Hepatic stellate cell (primary cell): ENCODE data around the gene AMBRA1.
A peak's percentile ranks its signal among the peaks of the same experiment; 100 is the strongest.

ENCODE experiments used
- DNase-seq: peaks from one replicate; pipeline ENCODE4 v3.0.0; 2011; ENCODE audit warnings: low spot score

Gene AMBRA1

DNA sequence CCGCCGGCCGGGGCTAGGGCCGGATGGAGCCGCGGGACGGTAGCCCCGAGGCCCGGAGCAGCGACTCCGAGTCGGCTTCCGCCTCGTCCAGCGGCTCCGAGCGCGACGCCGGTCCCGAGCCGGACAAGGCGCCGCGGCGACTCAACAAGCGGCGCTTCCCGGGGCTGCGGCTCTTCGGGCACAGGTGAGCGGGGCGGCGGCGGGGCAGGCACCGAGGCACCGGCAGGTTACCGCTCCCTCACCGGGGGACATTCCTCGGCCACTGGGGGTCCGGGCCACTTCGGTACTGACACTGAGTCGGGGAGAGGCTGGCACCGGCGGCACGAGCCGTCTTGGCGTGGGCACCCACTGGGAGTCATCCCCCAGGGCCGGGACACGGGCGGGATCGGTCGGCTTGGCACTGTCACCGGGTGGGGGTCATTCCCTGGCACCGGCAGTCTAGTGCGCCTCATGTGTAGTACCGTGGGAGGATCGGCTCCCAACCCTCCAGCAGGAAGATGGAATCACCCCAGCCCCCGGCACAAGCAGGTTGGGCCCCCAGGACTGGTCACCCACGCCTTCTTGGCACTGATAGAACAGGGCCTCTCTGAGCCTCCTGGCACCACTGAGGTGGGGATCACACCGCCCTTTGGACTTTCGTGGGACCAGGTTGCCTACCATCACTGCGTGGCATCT lies 246.0 kb downstream of the AMBRA1 start:
- peak; percentile 51 for DNase-seq

DNA sequence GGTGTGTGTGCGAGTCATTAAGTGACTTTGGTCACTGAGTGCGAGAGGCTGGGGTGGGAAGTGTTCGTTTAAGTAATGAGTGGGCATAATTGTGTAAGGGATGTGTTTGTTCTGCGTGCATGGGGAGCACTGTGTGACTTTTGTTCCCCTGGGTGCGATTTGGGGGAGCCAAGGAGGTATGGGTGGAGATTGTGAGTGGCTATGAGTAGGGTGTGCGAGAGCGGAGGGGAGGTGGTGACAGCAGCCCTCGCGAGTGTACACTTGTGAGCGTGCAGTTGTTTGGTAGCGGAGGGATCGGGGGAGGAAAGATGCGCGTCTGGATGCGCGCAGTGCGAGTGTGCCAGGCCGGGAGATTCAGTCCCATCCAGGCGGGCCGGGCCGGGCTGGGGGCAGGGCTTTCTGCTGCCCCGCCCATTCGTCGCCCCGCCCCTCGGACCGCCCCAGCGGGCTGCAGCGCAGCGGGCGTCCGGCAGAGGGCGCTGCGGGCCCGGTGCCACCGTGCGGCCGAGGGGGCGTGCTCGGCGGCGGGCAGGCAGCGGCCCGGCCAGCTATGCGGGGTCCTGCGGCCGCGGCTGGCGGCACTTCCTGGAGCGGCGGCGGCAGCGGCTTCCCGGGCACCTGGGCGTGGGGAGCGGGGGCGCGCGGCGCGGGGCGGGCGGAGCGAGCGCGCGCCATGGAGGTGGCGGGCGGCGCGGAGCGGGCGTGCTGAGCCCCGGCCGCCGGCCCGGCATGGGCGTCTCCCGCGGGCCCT lies 246.8 kb downstream of the AMBRA1 start, which contains the start of gene DGKZ:
Gene DGKZ (plus strand): TSS at position 578 of the 751 bp plus-strand sequence. CDS start 197 bp downstream, outside the sequence.
- DNase-seq, result peak; percentile 88
